Liver (tissue), 9 donors: ENCODE measurements around the gene DUS3L. TPM values are rescaled to one million over a fixed set of nuclear protein-coding genes. Genes with fewer than 3 reads are reported as not detected.
A peak's percentile ranks its signal among the peaks of the same experiment; 100 is the strongest.

Experiments
- DNase-seq: peaks from one replicate; pipeline ENCODE4 v3.0.0-alpha.2; 2017; ENCODE audit warnings: low spot score
- H3K27ac ChIP-seq, 2 donors: one replicate each; pipeline ENCODE4 v1.7.0; 2013; ENCODE audit warnings: inconsistent platforms in 2 of 2, low read length in 2 of 2, control low read depth in 1 of 2, low read depth in 1 of 2, mild to moderate bottlenecking in 1 of 2
- H3K27me3 ChIP-seq, 4 donors: one replicate each; pipeline versions ENCODE4 v1.6.1 to v1.7.0; 2013; ENCODE audit warnings: low read length in 3 of 4, inconsistent platforms in 1 of 4, mild to moderate bottlenecking in 1 of 4, moderate library complexity in 1 of 4; ENCODE audit not compliant: control insufficient read depth in 4 of 4, insufficient read depth in 4 of 4
- H3K36me3 ChIP-seq, 4 donors: one replicate each; pipeline versions ENCODE4 v1.6.1 to v1.7.0; 2013; ENCODE audit warnings: low read length in 3 of 4, mild to moderate bottlenecking in 3 of 4, low read depth in 1 of 4, moderate library complexity in 1 of 4; ENCODE audit not compliant: control insufficient read depth in 4 of 4, insufficient read depth in 3 of 4
- H3K4me1 ChIP-seq, 4 donors: one replicate each; pipeline versions ENCODE4 v1.6.1 to v1.7.0; 2013; ENCODE audit warnings: low read length in 3 of 4, mild to moderate bottlenecking in 3 of 4, moderate library complexity in 1 of 4; ENCODE audit not compliant: control insufficient read depth in 4 of 4, insufficient read depth in 4 of 4
- H3K4me3 ChIP-seq, 3 donors: one replicate each; pipeline versions ENCODE4 v1.6.1 to v1.7.0; 2013; ENCODE audit warnings: low read length in 3 of 3, control low read depth in 1 of 3, low read depth in 1 of 3, mild to moderate bottlenecking in 1 of 3
- H3K9ac ChIP-seq, 2 donors: one replicate each; pipeline ENCODE4 v1.7.0; 2013; ENCODE audit warnings: low read length in 2 of 2, mild to moderate bottlenecking in 2 of 2, moderate library complexity in 2 of 2, control low read depth in 1 of 2, low read depth in 1 of 2
- H3K9me3 ChIP-seq, 4 donors: one replicate each; pipeline versions ENCODE4 v1.6.1 to v1.7.0; 2013; ENCODE audit warnings: low read length in 3 of 4; ENCODE audit not compliant: control insufficient read depth in 4 of 4
- EGR1 ChIP-seq, 2 donors: IDR thresholded peaks; 2 replicates each; pipeline ENCODE4 v1.6.1; 2016 to 2018; ENCODE audit warnings: antibody characterized with exemption in 2 of 2, low read depth in 2 of 2
- FOXA1 ChIP-seq: IDR thresholded peaks from 2 replicates; pipeline ENCODE4 v1.6.1; 2016; ENCODE audit warnings: antibody characterized with exemption
- FOXA2 ChIP-seq: IDR thresholded peaks from 2 replicates; pipeline ENCODE4 v1.6.1; 2016; ENCODE audit warnings: antibody characterized with exemption
- GABPA ChIP-seq, 2 donors: IDR thresholded peaks in 1 of 2; conservative IDR thresholded peaks in 1 of 2; 2 replicates each; pipeline ENCODE4 v1.6.1; 2016; ENCODE audit warnings: antibody characterized with exemption in 2 of 2, mild to moderate bottlenecking in 1 of 2, moderate library complexity in 1 of 2
- HNF4A ChIP-seq, 2 donors: conservative IDR thresholded peaks; 2 replicates each; pipeline ENCODE4 v1.6.1; 2016; ENCODE audit warnings: antibody characterized with exemption in 2 of 2, mild to moderate bottlenecking in 2 of 2
- HNF4G ChIP-seq: IDR thresholded peaks from 2 replicates; pipeline ENCODE4 v1.6.1; 2016; ENCODE audit warnings: antibody characterized with exemption
- JUND ChIP-seq, 2 donors: IDR thresholded peaks; 2 replicates each; pipeline ENCODE4 v1.6.1; 2016; ENCODE audit warnings: antibody characterized with exemption in 2 of 2
- NR2F2 ChIP-seq: IDR thresholded peaks from 2 replicates; pipeline ENCODE4 v1.6.1; 2016; ENCODE audit warnings: antibody characterized with exemption
- RAD21 ChIP-seq, 2 donors: IDR thresholded peaks; 2 replicates each; pipeline ENCODE4 v1.6.1; 2016; ENCODE audit warnings: antibody characterized with exemption in 2 of 2, mild to moderate bottlenecking in 2 of 2
- RXRA ChIP-seq, 2 donors: IDR thresholded peaks; 2 replicates each; pipeline ENCODE4 v1.6.1; 2017 to 2018; ENCODE audit warnings: antibody characterized with exemption in 2 of 2, mild to moderate bottlenecking in 1 of 2
- SP1 ChIP-seq: IDR thresholded peaks from 2 replicates; pipeline ENCODE4 v1.6.1; 2018; ENCODE audit warnings: antibody characterized with exemption, mild to moderate bottlenecking
- YY1 ChIP-seq: IDR thresholded peaks from 2 replicates; pipeline ENCODE4 v1.6.1; 2016; ENCODE audit warnings: antibody characterized with exemption, mild to moderate bottlenecking
- WGBS: extraction: QIAGEN DNeasy Blood & Tissue Kit; methylation state at CpG from one replicate; pipeline ENCODE4 v1.1.7; 2013; 5-methylcytosine and 5-hydroxymethylcytosine counted together
- polyA plus RNA-seq, 2 donors: library from polyadenylated mRNA; stranded (reverse) in 1 of 2; unstranded in 1 of 2; fragments of 200-250 nt in 1 of 2; fragments of >200 nt in 1 of 2; fragmentation: Nextera tagmentation in 1 of 2; extraction: Ambion mirVana in 1 of 2; gene quantifications; one replicate each; pipeline versions ENCODE4 v1.2.1 to v1.2.3, GENCODE V29; 2013 to 2015
- total RNA-seq, 2 donors: library from RNA; depleted of rRNA; stranded (reverse); fragments of >200 nt; gene quantifications; one replicate each; pipeline ENCODE4 v1.2.3, GENCODE V29; 2014
- TF ChIP-seq, protein P1 (sequence below): IDR thresholded peaks from 2 replicates; pipeline ENCODE4 v1.6.1; 2016; ENCODE audit warnings: antibody characterized with exemption, mild to moderate bottlenecking
- TF ChIP-seq, protein P2 (sequence below): IDR thresholded peaks from 2 replicates; pipeline ENCODE4 v1.6.1; 2016; ENCODE audit warnings: antibody characterized with exemption
- TF ChIP-seq, protein P3 (sequence below): IDR thresholded peaks from 2 replicates; pipeline ENCODE4 v1.6.1; 2016; ENCODE audit warnings: antibody characterized with exemption
- TF ChIP-seq, protein P4 (sequence below): fragments of 150-350 bp; IDR thresholded peaks from 2 replicates; pipeline ENCODE4 v1.5.1; 2017; ENCODE audit warnings: improper control_type of control experiment, low read depth, low read length; ENCODE audit not compliant: missing input control
- donor health status: healthy.
- donor health status: healthy.
- donor health status: healthy.
- donor health status: healthy.
- donor health status: healthy.

The DUS3L gene
- total and polyA plus RNA-seq, 4 donors = 12.2 to 19.0 (median 16.9) TPM

DNA sequence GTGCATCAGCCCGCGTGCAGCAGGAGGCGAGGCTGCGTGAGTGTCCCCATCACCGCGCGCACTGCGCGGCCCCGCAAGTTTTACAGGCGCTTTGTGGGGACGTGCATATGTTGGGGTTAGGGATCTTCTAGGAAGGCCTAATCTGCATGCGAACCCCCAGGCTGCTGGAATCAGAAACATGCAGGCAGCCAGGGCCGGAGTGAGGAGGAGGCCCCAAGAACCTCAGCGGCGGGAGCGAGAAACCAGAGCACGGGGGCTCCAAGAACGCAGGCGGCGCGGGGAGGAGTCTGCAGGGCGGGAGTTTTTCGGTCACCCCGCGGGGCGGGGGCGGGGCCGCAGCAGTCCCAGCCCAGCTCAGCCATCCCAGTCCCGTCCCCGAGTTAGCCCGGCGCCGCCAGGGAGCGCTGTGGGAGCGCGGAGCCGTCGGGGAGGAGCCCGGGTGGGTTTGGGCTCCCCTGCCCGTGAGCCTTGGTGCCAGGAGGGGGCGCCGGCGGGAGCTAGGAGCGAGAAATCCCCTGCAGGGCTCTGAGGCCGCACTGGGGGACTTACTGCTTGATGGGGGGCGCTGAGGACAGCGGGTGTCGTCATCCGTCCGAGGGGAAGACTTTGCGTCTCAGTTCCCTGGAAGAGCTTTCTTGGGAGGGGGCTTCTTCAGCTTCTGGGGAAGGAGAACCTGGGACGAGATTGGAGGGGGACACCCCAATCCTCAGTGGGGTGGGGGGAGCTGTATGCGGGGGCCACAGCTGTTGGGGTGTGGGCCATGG is 13.0 kb upstream of the DUS3L start (continued):
- no peak for TF ChIP-seq NR2F2
- no peak for TF ChIP-seq GABPA (IDR thresholded peaks at IDR 0.05 in 1 of 2, conservative IDR thresholded peaks at IDR 0.05 in 1 of 2)
- no peak for TF ChIP-seq FOXA2
- TF ChIP-seq RXRA (IDR thresholded peaks at IDR 0.05) = peak; percentile 3 to 16
- no peak for TF ChIP-seq YY1
- TF ChIP-seq SP1 = peak; percentile 58

DNA sequence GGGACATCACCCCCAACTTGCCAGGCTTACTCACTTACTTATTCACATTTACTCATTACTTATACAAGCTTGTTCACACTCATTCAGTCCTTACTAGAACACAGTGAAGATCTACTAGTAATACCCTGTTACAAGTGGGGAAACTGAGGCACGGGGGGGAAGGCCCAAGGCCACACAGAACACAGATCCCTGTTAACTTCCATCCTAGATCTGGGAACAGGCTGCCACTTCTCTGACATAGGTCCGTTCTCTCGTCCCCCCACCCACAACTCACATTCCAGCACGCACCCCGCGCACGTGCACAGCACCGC is 12.4 kb upstream of the DUS3L start:
- Histone ChIP-seq H3K9me3 (no peaks in the 10 kb centered on the region), H3K27ac (peak overlapping the region in 1 of 2 donors; percentile 40), H3K9ac (no peak overlapping the region), H3K36me3 (no peaks in the 10 kb centered on the region), H3K27me3 (no peaks in the 10 kb centered on the region), H3K4me3 (peak overlapping the region in 1 of 3 donors; percentile 12), H3K4me1 (peaks cover 35 to 55% (median 42%) of the 10 kb centered on the region in 4 donors)
- WGBS = 15% methylated on average over 8 of the region's 8 CpGs
- DNase-seq = no peak
- no peak for TF ChIP-seq HNF4G
- TF ChIP-seq, protein P1, sequence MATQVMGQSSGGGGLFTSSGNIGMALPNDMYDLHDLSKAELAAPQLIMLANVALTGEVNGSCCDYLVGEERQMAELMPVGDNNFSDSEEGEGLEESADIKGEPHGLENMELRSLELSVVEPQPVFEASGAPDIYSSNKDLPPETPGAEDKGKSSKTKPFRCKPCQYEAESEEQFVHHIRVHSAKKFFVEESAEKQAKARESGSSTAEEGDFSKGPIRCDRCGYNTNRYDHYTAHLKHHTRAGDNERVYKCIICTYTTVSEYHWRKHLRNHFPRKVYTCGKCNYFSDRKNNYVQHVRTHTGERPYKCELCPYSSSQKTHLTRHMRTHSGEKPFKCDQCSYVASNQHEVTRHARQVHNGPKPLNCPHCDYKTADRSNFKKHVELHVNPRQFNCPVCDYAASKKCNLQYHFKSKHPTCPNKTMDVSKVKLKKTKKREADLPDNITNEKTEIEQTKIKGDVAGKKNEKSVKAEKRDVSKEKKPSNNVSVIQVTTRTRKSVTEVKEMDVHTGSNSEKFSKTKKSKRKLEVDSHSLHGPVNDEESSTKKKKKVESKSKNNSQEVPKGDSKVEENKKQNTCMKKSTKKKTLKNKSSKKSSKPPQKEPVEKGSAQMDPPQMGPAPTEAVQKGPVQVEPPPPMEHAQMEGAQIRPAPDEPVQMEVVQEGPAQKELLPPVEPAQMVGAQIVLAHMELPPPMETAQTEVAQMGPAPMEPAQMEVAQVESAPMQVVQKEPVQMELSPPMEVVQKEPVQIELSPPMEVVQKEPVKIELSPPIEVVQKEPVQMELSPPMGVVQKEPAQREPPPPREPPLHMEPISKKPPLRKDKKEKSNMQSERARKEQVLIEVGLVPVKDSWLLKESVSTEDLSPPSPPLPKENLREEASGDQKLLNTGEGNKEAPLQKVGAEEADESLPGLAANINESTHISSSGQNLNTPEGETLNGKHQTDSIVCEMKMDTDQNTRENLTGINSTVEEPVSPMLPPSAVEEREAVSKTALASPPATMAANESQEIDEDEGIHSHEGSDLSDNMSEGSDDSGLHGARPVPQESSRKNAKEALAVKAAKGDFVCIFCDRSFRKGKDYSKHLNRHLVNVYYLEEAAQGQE = no peak
- no peak for TF ChIP-seq HNF4A (conservative IDR thresholded peaks at IDR 0.05)
- no peak for TF ChIP-seq GABPA (IDR thresholded peaks at IDR 0.05 in 1 of 2, conservative IDR thresholded peaks at IDR 0.05 in 1 of 2)
- TF ChIP-seq, protein P2, sequence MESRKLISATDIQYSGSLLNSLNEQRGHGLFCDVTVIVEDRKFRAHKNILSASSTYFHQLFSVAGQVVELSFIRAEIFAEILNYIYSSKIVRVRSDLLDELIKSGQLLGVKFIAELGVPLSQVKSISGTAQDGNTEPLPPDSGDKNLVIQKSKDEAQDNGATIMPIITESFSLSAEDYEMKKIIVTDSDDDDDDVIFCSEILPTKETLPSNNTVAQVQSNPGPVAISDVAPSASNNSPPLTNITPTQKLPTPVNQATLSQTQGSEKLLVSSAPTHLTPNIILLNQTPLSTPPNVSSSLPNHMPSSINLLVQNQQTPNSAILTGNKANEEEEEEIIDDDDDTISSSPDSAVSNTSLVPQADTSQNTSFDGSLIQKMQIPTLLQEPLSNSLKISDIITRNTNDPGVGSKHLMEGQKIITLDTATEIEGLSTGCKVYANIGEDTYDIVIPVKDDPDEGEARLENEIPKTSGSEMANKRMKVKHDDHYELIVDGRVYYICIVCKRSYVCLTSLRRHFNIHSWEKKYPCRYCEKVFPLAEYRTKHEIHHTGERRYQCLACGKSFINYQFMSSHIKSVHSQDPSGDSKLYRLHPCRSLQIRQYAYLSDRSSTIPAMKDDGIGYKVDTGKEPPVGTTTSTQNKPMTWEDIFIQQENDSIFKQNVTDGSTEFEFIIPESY = no peak
- TF ChIP-seq, protein P3, sequence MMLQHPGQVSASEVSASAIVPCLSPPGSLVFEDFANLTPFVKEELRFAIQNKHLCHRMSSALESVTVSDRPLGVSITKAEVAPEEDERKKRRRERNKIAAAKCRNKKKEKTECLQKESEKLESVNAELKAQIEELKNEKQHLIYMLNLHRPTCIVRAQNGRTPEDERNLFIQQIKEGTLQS = no peak
- no peak for TF ChIP-seq FOXA1
- TF ChIP-seq JUND (IDR thresholded peaks at IDR 0.05) = no peak
- TF ChIP-seq SP1 = no peak
- no peak for TF ChIP-seq YY1
- TF ChIP-seq EGR1 (IDR thresholded peaks at IDR 0.05; ENCODE audit: low read depth in 2 of 2) = no peak
- TF ChIP-seq, protein P4, sequence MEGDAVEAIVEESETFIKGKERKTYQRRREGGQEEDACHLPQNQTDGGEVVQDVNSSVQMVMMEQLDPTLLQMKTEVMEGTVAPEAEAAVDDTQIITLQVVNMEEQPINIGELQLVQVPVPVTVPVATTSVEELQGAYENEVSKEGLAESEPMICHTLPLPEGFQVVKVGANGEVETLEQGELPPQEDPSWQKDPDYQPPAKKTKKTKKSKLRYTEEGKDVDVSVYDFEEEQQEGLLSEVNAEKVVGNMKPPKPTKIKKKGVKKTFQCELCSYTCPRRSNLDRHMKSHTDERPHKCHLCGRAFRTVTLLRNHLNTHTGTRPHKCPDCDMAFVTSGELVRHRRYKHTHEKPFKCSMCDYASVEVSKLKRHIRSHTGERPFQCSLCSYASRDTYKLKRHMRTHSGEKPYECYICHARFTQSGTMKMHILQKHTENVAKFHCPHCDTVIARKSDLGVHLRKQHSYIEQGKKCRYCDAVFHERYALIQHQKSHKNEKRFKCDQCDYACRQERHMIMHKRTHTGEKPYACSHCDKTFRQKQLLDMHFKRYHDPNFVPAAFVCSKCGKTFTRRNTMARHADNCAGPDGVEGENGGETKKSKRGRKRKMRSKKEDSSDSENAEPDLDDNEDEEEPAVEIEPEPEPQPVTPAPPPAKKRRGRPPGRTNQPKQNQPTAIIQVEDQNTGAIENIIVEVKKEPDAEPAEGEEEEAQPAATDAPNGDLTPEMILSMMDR = no peak
- no peak for TF ChIP-seq RAD21 (IDR thresholded peaks at IDR 0.05)
